ENCODE results near the gene TRIO. TPM values are rescaled to one million over a fixed set of nuclear protein-coding genes. Genes with fewer than 3 reads are reported as not detected.

The TRIO gene
- total RNA-seq, 3 donors from 2014 or later (not counting 1 experiment from before 2014, with no cell fraction given): 84.6 to 136 (median 94.3) TPM

DNA sequence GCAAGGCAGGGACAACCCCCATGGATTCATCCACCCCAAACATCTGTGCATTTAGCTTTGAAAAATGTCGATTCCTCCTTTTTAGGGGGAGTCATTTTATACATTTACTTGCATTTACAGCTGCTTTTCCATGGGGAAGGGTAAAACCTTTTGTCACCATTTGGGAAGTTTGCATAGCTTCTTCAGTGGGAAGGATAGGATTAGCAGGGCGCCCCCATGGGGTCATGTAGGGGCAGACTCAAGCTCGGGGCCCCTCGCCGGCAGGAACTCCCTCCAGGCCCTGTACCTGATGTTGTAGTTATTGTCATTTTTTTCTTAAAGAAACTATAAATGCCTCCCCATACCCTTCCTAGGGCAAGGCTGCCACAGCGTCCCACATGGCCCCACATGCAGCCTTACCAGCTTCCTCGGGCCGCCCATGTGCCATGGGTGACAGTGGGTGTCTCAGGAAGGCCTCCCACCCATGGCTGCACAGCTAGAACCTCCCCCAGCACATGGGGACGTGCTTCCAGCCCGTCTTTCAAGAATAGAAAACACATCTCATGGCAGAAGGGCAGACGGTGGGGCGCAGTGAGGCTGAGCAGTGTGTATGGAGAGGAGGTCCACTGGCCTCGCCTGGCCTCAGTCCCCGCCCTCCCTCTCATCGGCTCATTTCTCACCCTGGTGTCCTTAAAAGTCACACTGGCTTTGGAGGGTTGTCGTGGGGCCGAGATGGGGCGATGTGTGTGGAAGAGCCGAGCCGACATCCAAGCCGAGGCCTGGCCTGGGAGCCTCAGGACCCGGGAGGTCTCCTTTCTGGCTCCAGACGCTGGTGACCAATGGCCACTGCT, 362.4 kb downstream of the TRIO start:
- H3K27ac ChIP-seq (ENCODE audit: low read length): no peak overlapping the region
- WGBS (ENCODE audit: insufficient coverage): 93% methylated on average over 18 of the region's 23 CpGs
- TF ChIP-seq, protein P1, sequence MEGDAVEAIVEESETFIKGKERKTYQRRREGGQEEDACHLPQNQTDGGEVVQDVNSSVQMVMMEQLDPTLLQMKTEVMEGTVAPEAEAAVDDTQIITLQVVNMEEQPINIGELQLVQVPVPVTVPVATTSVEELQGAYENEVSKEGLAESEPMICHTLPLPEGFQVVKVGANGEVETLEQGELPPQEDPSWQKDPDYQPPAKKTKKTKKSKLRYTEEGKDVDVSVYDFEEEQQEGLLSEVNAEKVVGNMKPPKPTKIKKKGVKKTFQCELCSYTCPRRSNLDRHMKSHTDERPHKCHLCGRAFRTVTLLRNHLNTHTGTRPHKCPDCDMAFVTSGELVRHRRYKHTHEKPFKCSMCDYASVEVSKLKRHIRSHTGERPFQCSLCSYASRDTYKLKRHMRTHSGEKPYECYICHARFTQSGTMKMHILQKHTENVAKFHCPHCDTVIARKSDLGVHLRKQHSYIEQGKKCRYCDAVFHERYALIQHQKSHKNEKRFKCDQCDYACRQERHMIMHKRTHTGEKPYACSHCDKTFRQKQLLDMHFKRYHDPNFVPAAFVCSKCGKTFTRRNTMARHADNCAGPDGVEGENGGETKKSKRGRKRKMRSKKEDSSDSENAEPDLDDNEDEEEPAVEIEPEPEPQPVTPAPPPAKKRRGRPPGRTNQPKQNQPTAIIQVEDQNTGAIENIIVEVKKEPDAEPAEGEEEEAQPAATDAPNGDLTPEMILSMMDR (IDR thresholded peaks at IDR 0.05): no peak

DNA sequence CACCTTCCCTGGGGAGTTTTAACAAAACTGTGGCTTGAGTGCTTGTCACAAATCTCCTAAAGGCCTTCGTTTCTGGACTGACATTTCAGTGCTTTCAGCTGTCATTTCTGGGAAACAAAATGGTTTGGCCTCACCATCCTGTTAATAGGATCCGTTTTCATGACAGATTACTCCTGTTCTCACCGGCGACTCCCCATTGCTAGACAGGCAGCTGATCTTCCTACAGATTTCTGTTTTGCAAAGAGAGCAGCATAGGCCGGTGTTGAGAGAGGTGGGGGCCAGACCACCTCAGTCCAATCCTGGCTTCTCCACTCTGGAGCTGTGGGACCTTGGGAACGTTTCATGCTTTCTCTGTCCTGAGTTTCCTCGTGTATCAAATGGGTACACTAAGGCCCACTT, 363.0 kb downstream of the TRIO start:
- H3K4me3 ChIP-seq (ENCODE audit: low read length): no peak overlapping the region
- H3K27ac ChIP-seq (ENCODE audit: low read length): no peak overlapping the region
- ATAC-seq (no peak), DNase-seq (no peak)
- Mint-ChIP-seq H3K27me3 (ENCODE audit: low read depth in 2 of 2) (no peaks in the 10 kb centered on the region), H3K4me1 (no peaks in the 10 kb centered on the region), H3K4me3 (no peak overlapping the region), H3K27ac (no peak overlapping the region), H3K9me3 (no peaks in the 10 kb centered on the region), H3K36me3 (no peaks in the 10 kb centered on the region)
- WGBS (ENCODE audit: insufficient coverage): 92% methylated on average over 7 of the region's 7 CpGs
- TF ChIP-seq, protein P1 (IDR thresholded peaks at IDR 0.05): no peak
- no peaks in the 10 kb centered on the region for H3K27me3 ChIP-seq (ENCODE audit: control insufficient read depth, insufficient read depth, low read length)
- H3K36me3 ChIP-seq (ENCODE audit: control insufficient read depth, insufficient read depth, low read length): peaks cover 8% of the 10 kb centered on the region
- H3K9me3 ChIP-seq (ENCODE audit: control insufficient read depth, insufficient read depth, low read length): no peaks in the 10 kb centered on the region
- H3K4me1 ChIP-seq (ENCODE audit: control insufficient read depth, insufficient read depth, low read length): no peaks in the 10 kb centered on the region
- intact Hi-C loops (cut with micrococcal nuclease): no loop called here

More for the DNA sequence above, 362.4 kb downstream of the TRIO start:
- Mint-ChIP-seq H3K36me3 (no peaks in the 10 kb centered on the region), H3K27me3 (ENCODE audit: low read depth in 2 of 2) (no peaks in the 10 kb centered on the region), H3K4me3 (no peak overlapping the region), H3K27ac (no peak overlapping the region), H3K9me3 (no peaks in the 10 kb centered on the region), H3K4me1 (no peaks in the 10 kb centered on the region)
- DNase-seq: no peak
- Histone ChIP-seq H3K4me1 (ENCODE audit: control insufficient read depth, insufficient read depth, low read length) (no peaks in the 10 kb centered on the region), H3K27me3 (ENCODE audit: control insufficient read depth, insufficient read depth, low read length) (no peaks in the 10 kb centered on the region), H3K4me3 (ENCODE audit: low read length) (no peak overlapping the region), H3K36me3 (ENCODE audit: control insufficient read depth, insufficient read depth, low read length) (peaks cover 8% of the 10 kb centered on the region), H3K9me3 (ENCODE audit: control insufficient read depth, insufficient read depth, low read length) (no peaks in the 10 kb centered on the region)
- intact Hi-C loops (cut with micrococcal nuclease): no loop called here
- ATAC-seq: no peak

DNA sequence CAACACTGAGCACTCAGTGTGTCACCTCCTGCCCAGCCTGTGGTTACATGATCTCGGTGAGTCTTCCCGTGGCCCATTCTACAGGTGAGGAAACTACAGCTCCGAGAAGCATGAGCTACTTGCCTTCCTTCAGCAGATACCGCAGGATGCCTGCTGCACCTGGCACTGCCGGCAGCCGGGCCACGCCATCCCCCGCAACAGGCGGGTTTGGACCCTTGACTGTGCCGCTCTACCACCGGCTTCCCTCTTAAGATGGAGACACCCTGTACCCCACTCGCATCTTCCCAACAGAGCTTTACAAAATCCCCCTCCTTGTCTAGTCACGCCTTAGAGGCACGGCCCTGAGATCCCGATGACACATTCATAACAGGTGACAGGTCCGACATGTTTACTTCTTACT, 363.5 kb downstream of the TRIO start:
- Mint-ChIP-seq H3K36me3 (no peaks in the 10 kb centered on the region), H3K9me3 (no peaks in the 10 kb centered on the region), H3K4me1 (no peaks in the 10 kb centered on the region), H3K4me3 (no peak overlapping the region), H3K27me3 (ENCODE audit: low read depth in 2 of 2) (no peaks in the 10 kb centered on the region), H3K27ac (no peak overlapping the region)
- TF ChIP-seq, protein P1 (IDR thresholded peaks at IDR 0.05): no peak
- H3K4me1 ChIP-seq (ENCODE audit: control insufficient read depth, insufficient read depth, low read length): no peaks in the 10 kb centered on the region
- no peak for ATAC-seq
- no peaks in the 10 kb centered on the region for H3K9me3 ChIP-seq (ENCODE audit: control insufficient read depth, insufficient read depth, low read length)
- H3K4me3 ChIP-seq (ENCODE audit: low read length): no peak overlapping the region
- H3K36me3 ChIP-seq (ENCODE audit: control insufficient read depth, insufficient read depth, low read length): peaks cover 5% of the 10 kb centered on the region
- no peak overlapping the region for H3K27ac ChIP-seq (ENCODE audit: low read length)
- DNase-seq: no peak
- WGBS (ENCODE audit: insufficient coverage): 93% methylated on average over 16 of the region's 16 CpGs
- no peaks in the 10 kb centered on the region for H3K27me3 ChIP-seq (ENCODE audit: control insufficient read depth, insufficient read depth, low read length)
- intact Hi-C loops (cut with micrococcal nuclease): no loop called here
